GM19025 (cell line): ENCODE data around the gene SLAMF9.

Experiments
- ATAC-seq: cut with Tn5 transposase; IDR thresholded peaks from one replicate; pipeline ENCODE4 v1.9.1; 2021; ENCODE audit warnings: mild to moderate bottlenecking, low read depth, moderate library complexity; ENCODE audit not compliant: unreplicated experiment

SLAMF9 gene

DNA sequence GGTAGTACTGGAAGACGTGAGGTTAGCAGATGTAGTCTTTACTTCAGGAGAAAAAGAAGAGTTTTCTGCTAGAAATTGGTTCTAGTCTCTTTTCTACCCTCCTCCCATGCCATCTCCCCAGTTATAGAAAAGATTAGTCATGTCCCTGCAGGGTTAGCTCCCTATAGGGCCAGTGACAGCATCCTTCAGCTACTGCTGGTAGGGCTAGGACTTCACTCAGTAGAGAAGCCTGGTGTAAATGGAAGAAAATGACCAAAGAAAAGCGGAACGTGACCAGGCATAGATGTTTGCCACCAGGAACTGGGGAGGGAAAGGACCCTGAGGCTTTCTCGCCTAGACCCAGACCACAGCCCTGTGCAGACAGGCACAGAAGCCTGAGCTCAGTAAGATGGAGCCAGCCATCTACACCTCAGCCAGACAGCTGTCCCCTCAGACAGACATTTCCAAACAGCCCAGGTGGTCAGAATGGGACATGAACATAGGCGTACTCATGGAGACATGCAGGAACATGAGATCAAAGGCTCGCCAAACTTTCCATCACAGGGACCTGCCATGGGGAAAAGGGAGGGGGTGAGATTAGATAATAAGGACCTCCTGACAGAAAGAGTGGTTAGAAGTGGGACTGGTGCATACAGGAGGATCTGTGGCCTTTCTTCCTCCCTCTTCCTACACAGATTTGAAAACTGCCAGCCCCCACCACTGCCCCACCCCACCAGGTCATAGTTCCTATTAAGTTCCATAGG lies 23.5 kb upstream of the SLAMF9 start:
- ATAC-seq, result no peak

DNA sequence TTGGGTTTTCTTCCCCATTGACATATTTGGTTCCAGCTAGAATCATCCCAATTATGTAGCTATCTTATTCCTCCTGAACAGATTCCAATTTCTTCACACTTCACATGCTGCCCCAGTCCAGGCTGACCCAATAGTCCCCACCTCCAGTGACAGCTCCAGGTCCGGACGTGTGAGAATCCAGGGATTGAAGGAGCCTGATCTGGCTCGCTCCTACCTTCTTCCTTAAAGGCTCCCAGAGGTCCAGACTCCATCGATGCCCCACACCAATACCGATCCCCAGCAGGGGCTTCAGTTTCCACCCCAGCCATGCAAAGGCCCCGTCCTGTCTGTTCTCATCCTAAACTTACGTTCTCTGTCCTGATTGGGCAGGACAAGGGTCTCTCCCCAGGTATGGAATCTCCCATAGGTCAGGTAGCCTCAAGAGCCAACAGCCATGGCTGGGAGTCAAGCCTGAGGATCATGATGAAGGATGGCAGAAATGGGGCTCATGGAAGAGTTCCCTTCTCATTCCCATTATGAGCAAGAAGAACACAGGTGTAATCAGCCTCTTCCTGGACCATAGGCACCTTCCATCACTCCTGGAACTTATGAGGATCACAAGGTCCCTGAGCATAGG lies 20.4 kb upstream of the SLAMF9 start:
- no peak for ATAC-seq

DNA sequence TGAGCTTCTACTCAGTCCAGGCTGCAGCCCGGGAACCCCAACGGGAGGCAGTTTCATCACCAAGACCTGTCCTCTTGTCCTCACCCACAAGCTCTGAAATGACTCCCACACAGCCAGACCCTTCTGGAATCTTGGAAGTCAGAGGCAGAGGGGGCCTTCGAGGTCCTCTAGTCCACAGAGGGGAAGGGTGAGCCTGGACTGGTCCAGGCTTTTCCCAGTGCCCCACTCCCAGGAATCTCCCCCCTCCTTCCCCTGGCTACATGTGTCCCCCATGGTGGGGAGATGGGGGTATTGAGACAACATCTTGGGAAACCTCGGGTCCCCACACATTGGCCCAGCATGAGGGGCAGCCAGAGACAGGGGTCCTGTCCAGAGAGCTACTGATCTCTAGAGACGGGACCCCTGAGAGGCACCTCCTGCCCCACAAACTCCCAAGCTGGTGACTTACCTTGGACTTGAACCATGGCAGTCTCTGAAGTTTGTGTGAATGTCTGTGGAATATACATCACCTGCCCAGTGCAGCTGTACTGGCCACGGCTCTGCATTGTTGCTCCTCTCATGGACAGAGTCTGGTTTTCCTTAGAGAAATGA lies 19.4 kb upstream of the SLAMF9 start:
- no peak for ATAC-seq

DNA sequence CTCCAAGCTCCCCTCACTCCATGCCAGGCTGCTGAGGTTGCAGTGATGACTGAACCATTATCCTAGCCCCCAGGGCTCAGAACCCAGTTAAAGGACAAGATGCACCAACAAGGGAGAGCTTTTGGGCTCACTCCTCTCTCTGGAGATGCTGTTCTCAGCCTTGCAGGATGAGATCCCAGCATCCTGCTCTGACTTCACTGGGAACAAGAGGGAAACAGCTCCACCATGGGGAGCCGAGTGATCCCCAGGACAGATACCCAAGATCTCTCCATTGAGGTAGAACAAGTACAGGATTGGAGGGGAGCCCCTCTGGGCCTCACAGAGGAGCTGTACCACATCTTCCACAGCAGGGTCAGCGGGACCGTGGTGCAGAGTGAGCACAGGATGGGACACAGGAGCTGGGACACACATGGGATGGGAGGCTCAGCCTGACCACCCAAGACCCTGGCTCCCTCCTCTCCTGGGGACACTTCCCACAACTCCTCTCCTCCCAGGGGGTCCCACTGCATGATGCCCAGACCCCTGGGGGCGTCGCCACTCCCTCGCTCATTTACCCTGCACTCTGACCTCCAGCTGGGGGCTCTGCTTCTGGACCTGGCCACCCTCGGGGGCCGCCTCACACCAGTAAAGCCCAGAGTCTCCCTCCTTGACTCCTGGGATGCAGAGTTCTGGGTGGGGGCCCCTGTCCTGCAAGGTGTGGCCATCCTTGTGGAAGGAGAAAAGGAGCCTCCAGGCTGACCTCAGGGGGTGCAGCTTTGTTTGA lies 18.6 kb upstream of the SLAMF9 start:
- no peak for ATAC-seq

DNA sequence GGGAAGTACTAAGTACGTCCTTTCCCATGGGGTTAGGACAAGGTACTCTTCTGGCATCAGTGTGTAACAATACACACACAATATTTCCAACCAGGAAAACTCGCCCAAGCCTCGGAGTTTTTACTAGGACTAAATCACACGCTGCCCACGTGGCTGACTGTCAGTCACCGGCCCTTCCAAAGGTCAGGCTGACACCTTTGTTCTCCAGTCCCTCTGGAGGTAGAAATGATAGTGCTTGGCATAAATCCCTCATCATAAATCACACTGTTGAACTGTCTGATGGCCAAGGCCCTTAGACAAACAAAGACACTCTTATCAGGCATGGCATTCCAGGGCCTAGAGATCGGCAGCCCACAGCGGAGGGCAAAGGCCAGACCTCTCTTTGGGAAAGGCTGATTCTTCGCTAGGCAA lies 16.9 kb upstream of the SLAMF9 start:
- ATAC-seq, result no peak

DNA sequence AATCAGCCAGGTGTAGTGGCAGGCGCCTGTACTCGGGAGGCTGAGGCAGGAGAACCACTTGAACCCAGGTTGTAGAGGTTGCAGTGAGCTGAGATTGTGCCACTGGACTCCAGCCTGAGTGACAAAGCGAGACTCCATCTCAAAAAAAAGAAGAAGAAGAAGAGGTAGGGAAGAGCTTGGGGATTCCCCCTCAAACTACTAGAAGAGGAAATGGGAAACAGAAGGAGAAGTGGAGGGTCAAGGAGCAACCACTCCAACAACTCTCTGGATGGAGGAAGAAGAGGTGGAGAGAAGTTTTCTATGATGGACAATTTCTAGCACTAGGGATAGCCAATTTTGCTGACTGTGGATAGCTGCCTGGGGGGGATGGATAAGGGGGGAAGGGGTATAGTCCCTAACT lies 14.9 kb upstream of the SLAMF9 start:
- no peak for ATAC-seq

DNA sequence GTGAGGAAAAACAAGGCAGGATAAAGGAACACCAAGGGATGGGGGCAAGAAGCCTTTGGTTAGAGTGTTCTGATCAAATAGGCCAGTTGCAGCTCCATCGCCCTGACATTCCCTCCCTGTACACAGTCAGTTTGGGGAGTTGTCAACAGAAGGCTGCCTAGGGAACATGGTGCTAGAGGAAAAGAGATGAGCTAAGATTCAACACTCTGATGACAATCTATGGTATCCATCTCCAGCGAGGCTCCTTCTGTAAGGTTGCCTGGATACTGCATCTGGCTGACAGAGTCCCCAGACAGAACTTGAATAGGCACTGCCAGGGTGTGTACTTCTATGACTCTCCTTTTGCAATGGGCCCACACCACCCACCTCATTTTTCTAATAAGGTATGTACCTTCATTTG lies 11.2 kb upstream of the SLAMF9 start:
- no peak for ATAC-seq

DNA sequence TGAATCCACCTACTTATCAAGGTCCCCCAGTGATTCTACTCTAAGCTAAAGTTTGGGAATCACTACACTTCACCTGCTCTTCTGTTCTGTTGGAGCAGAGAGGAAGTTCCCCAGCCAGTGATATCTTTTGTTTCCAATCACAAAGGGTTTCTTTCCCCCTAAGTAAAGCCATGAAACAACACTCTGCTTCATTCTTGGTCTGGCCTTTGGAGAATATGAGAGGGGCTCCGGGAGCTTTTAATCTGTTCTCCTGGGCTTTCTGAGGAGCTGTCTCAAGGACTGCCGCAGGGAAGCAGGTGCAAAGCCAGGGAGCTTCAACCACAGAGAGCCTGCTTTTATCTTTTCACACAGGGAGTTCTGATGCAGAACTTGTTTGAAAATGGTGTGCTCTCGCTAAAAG lies 10.1 kb upstream of the SLAMF9 start:
- ATAC-seq, result no peak

DNA sequence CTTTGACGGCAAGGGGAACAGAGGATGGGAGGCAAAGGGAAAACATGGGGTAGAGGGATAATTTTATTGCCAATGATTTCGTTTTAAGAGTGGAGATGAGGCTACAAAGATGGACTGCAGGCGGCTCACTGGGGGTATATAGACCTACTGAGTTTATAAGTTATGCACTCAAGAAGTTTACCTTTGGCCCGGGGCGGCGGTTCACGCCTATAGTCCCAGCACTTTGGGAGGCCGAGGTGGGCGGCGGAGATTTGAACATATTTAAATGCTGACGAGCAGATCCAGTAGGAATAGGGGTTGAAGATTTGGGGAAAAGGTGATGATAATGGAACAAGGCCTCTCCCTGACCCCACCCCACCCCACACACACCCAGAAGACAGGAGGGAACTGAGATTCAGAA lies 8.1 kb upstream of the SLAMF9 start:
- no peak for ATAC-seq

DNA sequence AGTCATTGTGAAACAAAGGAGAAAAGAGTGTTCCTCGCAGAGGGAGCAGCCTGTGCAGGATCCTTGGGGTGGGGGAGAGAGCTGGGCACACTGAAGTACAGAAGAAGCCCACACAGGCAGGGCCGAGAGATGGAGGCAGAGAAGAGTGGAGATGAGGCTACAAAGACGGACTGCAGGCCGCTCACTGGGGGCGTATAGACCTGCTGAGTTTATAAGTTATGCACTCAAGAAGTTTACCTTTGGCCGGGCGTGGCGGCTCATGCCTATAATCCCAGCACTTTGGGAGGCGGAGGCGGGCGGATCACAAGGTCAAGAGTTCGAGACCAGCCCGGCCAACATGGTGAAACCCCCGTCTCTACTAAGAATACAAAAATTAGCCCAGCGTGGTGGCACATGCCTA lies 7.6 kb upstream of the SLAMF9 start:
- ATAC-seq, result no peak

DNA sequence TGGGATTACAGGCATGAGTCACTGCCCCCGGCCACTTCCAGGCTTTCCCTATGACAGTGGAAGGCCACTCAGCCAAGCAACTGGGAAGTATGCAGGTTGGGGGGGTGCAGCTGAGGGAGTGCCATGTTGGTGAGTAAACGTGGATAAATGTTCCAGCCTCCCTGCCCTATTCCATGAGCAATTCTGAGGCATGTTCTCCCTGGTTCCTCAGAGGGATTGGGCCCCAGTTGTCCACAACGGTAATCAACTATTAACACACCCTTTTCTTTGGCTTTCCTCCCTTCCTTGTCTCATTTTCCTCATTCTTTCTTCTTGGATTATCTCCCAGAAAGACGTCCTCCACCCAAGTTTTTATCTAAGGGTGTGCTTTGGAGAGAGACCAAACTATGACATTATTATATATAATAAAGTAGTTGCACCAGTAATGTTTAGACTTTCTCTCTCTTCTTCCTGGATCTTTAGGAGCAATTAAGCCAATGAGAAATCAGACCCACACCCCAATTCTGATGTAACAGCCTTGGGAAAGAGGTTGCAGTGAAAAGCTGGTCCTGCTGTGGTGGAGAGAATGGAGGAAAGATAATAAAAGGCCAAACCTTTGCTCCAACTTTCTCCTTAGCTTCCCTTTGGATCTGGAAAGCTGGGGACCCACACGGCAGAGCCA lies 6.8 kb upstream of the SLAMF9 start:
- no peak for ATAC-seq

DNA sequence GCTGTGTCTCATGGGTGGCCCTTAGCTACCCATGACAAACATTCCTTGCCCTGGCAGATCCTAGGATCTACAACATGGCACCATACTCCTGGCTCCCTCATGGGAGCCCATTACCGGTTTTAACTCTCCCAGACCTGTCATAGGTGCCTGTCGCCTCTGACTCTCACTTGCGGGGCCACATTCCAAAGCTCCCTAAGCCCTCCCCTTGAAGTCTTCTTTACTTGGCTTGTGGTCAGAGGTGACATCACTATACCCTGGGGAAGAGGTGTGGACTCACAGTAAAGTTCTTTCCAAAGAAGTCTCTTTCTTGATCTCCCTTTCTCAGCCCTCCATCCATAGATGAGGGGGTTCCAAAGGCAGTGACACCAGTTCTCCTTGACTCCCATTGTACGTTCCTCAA lies 5.4 kb upstream of the SLAMF9 start:
- ATAC-seq, result no peak

DNA sequence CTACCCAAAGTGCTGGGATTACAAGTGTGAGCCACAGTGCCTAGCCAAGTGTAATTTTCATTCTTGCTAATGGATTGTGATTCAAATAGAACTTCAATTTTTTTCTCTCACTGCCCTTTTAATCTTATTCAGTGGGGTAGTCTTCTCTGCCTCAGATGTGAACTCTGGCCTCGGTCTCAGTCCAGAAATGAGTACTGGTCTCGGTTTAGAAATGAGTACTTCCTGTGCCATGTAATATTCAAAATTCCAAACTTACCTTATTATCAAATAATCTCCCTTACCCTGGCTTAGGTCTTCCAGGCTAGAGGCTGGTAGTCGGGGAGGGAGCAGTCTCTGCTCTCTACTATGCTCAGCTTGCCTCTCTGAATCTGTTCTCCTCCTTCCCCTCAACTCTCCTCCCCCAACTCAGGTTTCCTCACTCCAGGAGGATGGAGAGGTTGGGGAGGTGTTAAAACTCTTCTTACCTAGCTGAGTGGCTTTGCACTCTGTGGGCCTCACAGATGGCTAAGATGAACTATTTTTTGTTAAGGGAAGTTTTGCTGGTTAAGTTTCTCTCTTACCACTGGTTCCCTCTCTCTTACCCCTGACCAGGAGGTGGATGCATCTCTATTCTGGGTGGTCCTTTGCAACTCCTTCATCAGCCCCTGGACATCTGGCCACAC lies 4.8 kb upstream of the SLAMF9 start:
- peak; percentile 79 for ATAC-seq

DNA sequence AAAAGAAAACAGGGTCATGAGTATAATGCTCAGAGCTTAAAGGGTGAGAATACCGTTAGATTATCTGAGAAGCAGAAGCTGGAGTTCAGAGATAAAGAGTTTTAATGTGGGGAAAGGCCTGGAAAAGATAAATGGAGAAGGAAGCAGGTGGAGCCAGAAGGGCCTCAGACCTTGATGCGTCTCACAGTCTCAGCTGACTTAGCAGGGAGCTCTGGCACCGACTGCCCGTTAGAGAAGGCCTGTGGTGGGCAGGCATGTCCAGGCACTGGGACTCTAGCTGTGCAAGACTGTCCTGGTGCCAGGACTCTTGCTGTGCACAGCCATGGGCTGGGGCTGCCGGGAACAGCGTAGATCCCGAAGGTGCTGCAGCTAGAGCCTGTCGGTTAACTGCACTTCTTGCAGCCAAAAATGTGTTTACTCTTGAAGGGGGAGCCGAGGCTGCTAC lies 3.8 kb upstream of the SLAMF9 start:
- no peak for ATAC-seq

DNA sequence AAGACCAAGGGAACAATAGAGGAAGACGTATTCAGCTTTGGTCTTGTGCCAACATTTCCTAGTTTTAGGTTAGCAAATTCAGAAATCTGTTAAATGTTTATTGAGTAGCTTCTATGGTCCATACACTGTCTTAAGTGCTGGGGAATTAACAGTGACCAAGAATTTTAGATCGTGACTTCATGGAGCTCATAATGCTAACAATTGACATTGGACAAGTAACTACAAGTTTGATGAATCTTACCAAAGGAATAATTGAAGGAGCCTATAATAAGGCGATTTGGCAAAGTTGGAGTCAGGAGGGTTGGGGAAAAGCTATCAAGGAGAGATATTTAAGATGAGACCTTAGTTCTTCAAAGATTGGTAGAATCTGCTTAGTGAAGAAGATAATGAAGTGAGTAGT lies 1.4 kb upstream of the SLAMF9 start:
- no peak for ATAC-seq

DNA sequence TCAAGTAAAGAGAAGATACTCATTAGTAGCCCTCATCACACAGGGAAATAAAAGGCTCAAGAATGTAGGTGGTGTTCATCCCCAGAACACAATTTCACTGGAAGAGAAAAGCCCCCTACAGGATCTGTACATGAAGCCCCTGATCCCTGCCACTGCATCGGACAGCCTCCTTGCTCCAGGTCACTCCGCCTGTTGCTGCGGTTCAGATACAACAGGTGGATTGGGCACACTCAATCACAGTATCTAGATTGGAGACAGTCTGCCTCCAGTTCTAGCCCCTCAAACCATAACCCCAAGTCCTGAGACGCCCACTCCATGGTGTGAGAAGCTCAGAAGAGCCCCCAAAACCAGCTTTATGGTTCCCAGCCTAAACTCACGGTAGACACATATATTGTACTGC lies 1.1 kb downstream of the SLAMF9 start:
- ATAC-seq, result no peak

DNA sequence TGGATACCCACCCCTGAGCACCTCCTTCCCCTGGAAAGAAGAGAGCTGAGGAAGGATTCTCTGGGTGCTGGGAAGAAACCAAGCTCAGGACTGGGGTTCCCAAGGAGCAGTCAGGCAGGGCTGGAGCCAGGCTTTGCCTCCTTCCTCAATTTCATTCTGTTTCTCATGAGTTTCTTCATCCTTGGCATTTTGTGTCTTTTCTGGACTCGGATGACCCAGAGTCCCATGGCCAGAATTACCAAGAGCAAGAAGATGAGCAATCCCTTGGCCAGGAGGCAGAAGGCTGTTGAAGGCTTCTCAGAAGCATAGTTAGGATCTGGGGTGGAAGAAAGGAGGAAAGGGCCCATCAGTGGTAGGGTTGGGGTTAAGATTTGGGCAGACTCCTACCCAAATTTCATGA lies 2.5 kb downstream of the SLAMF9 start:
- no peak for ATAC-seq

DNA sequence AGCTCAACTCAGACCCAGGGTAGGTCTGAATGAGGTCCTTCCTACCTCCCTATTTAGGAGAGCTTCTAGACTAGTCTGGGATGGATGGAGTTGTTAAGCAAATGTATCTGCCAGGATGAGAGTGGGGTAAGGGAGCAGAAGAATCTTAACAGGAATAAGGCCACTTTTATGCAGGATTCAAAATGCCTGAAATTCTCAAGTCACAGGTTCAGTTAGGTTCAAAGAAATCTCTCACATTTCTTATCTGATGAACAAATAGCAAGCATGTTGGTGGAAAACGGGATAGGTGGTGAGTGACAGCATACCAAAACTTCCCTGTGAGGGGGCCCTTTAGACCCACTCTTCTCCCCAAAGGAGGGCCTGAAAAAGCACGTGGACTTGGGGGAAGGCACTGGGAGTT lies 3.0 kb downstream of the SLAMF9 start:
- ATAC-seq, result no peak

DNA sequence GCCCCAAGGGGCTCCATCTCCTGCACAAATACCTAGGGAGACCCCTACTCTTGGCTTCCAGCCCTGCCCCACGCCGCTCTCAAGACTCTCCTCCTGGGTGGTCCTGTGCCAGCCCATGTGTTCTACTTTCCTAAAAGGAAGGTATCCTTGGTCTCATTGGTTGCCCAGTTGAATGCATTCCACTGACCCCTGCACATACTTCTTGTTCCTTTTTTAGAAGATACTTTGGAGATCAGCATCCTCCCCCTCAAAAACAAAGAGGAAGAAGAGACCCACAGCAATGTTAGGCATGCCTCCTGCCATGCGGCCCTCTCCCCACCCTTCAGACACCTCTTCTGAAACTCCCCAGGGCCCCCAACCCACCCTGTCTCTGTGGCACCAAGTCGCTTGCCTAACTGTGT lies 4.1 kb downstream of the SLAMF9 start:
- no peak for ATAC-seq

DNA sequence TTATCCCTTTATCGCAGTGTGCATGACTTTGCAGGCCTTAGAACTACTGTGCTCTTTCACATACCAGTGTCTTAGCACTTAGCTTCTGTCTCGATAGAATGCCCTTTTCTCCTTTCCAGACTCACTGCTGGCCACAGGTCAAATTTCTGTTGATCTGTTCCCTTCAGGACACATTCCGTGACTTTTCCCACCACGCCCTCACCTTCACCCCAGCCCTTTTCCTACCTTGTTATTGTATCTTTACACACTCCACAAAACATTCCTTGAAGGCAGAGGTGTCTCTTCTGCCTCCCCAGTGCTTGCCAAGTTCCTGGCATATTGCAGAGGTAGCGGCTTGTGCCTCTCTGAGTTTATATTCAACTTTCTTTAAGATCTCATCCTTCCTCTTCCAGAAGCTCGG lies 4.9 kb downstream of the SLAMF9 start:
- ATAC-seq, result no peak
